A549 (cell line): Measurements from ENCODE around the gene POC1A.

Experiments used
- CTCF ChIP-seq: fragments of >200 bp; sonication (Bioruptor Twin); formaldehyde crosslinking; IDR thresholded peaks from 3 replicates; pipeline ENCODE4 v1.5.1; 2016
- KDM1A ChIP-seq: fragments of 200-600 bp; sonication (generic); IDR thresholded peaks from 2 replicates; pipeline ENCODE4 v1.6.1; 2016; ENCODE audit warnings: low read depth, mild to moderate bottlenecking
- ZFP36 ChIP-seq: fragments of 450-650 bp; IDR thresholded peaks from 2 replicates; pipeline ENCODE4 v1.6.1; 2014; ENCODE audit warnings: borderline replicate concordance; ENCODE audit not compliant: partially characterized antibody
- TF ChIP-seq, protein P1 (sequence below): fragments of >200 bp; sonication (Bioruptor Twin); formaldehyde crosslinking; IDR thresholded peaks from 3 replicates; pipeline ENCODE4 v1.6.1; 2016

DNA sequence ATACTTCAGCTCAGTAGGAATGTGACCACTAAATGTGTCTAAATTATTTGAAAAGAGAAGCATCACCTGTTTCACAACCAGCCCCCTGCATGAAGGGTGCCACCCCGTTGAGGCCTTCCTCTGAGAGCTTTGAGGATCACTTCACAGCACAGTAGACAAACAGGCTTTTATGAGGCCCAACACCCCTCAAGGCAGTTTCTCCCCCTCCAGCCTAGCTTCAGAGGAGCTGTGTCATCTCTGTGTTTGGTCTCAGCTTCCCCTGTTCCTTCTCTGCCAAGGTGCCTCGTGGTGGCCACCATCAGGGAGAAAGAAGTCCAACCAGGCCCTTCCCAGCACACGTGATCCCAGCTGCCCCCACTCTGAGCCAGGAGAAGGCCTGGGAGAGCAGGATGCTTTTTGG, 76.3 kb downstream of the POC1A start:
- no peak for TF ChIP-seq CTCF
- no peak for TF ChIP-seq KDM1A
- TF ChIP-seq ZFP36 = no peak
- TF ChIP-seq, protein P1, sequence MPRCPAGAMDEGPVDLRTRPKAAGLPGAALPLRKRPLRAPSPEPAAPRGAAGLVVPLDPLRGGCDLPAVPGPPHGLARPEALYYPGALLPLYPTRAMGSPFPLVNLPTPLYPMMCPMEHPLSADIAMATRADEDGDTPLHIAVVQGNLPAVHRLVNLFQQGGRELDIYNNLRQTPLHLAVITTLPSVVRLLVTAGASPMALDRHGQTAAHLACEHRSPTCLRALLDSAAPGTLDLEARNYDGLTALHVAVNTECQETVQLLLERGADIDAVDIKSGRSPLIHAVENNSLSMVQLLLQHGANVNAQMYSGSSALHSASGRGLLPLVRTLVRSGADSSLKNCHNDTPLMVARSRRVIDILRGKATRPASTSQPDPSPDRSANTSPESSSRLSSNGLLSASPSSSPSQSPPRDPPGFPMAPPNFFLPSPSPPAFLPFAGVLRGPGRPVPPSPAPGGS = no peak
